ENCODE data around the gene PIGQ. TPM values are rescaled to one million over a fixed set of nuclear protein-coding genes. Genes with fewer than 3 reads are reported as not detected.

The PIGQ gene
- total RNA-seq, 4 donors from 2014 or later = 10.0 to 56.9 (median 30.7) TPM

DNA sequence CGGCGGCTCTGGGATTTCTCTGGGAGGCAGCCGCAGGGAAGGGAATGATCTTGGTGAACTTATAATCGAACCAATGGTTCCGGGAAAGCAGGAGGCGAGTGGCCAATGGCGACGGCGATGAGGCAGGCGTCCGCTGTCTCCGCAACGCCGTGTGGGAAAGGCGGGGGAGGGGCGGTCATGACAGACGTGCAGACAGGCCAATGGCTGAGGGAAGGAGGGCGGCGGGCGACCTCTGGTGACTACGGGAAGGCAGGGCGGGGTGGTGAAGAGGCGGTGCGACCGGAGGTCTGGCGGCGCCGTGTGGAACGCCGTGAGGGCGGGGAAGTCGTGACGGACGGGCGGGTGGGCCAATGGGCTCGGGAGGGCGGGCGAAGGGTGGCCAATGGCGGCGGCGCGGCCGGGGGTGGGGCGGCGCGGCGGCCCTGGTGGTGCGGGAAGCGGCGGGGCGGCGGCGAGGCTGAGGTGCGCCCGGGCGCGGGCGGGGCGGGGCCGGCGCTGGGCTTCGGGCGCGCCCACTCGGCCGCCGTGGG lies 20.0 kb downstream of the PIGQ start, which contains the start of gene RAB40C:
TSS of gene RAB40C (plus strand) at position 409 of the 530 bp plus-strand sequence. CDS start 226 bp downstream, outside the sequence.
- intact Hi-C loops (cut with DNase I; ENCODE audit: low total_unique reads) = no loop called here
- TF ChIP-seq, protein P1, sequence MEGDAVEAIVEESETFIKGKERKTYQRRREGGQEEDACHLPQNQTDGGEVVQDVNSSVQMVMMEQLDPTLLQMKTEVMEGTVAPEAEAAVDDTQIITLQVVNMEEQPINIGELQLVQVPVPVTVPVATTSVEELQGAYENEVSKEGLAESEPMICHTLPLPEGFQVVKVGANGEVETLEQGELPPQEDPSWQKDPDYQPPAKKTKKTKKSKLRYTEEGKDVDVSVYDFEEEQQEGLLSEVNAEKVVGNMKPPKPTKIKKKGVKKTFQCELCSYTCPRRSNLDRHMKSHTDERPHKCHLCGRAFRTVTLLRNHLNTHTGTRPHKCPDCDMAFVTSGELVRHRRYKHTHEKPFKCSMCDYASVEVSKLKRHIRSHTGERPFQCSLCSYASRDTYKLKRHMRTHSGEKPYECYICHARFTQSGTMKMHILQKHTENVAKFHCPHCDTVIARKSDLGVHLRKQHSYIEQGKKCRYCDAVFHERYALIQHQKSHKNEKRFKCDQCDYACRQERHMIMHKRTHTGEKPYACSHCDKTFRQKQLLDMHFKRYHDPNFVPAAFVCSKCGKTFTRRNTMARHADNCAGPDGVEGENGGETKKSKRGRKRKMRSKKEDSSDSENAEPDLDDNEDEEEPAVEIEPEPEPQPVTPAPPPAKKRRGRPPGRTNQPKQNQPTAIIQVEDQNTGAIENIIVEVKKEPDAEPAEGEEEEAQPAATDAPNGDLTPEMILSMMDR (IDR thresholded peaks at IDR 0.05) = peak in 2 of 4 experiments; percentile 9 to 14
- TF ChIP-seq POLR2A (IDR thresholded peaks at IDR 0.05) = no peak
- peaks cover 0 to 21% of the 10 kb centered on the region in 2 donors for H3K4me1 ChIP-seq

DNA sequence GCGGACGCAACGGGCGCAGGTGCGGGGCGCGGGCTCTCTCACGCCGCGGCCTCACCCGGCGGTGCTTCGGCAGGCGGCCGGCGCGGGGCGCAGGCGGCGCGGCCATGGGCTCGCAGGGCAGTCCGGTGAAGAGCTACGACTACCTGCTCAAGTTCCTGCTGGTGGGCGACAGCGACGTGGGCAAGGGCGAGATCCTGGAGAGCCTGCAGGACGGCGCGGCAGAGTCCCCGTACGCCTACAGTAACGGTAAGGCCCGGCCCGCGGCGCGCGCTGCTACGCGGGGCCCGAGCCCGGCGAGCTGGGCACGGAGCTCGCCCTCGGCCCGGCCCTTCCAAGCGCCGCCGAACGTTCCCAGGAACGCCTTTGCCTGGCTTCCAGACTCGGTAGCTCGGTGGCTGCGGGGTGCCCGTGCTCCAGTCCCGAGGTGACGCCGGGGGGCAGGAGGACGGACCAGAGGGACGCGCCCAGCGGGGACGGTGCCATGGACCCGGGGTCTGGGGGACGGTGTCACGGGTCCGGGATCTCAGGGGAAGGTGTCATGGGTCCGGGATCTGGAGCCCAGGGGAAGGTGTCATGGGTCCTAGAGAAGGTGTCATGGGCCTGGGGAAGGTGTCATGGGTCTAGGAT lies 20.5 kb downstream of the PIGQ start:
- intact Hi-C loops (cut with DNase I; ENCODE audit: low total_unique reads) = no loop called here
- peak in 1 of 2 donors; percentile 27 for TF ChIP-seq POLR2A (IDR thresholded peaks at IDR 0.05)
- TF ChIP-seq, protein P1 (IDR thresholded peaks at IDR 0.05) = no peak
- DNase-seq = peak in 1 of 2 donors; percentile 48
- Histone ChIP-seq H3K4me1 (peaks cover 0 to 21% of the 10 kb centered on the region in 2 donors), H3K27ac (peak overlapping the region; percentile 67 to 79), H3K27me3 (no peaks in the 10 kb centered on the region), H3K9me3 (no peaks in the 10 kb centered on the region), H3K36me3 (no peaks in the 10 kb centered on the region), H3K4me3 (peak overlapping the region; percentile 72 to 90)

More for the DNA sequence above, 20.0 kb downstream of the PIGQ start, which contains the start of gene RAB40C:
- Histone ChIP-seq H3K27me3 (no peaks in the 10 kb centered on the region), H3K27ac (peak within 1 kb of the TSS; percentile 97 to 98), H3K36me3 (no peaks in the 10 kb centered on the region), H3K9me3 (no peaks in the 10 kb centered on the region), H3K4me3 (peak within 1 kb of the TSS; percentile 72 to 90)
- peak; percentile 98 to 99 for DNase-seq

DNA sequence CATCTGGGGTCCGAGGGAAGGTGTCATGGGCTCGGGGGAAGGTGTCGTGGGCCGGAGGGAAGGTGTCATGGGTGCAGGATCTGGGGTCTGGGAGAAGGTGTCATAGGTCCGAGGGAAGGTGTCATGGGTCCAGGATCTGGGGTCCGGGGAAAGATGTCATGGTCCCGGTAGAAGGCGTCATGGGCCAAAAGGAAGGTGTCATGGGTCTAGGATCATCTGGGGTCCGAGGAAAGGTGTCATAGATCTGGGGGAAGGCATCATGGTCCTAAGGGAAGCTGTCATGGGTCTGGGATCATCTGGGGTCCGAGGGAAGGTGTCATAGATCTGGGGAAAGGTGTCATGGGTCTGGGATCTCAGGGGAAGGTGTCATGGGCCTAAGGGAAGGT lies 21.0 kb downstream of the PIGQ start:
- Histone ChIP-seq H3K27me3 (no peaks in the 10 kb centered on the region), H3K4me3 (peak overlapping the region; percentile 72 to 90), H3K36me3 (no peaks in the 10 kb centered on the region), H3K9me3 (no peaks in the 10 kb centered on the region), H3K27ac (peak overlapping the region; percentile 67 to 79), H3K4me1 (peaks cover 0 to 21% of the 10 kb centered on the region in 2 donors)
- intact Hi-C loops (cut with DNase I; ENCODE audit: low total_unique reads) = no loop called here
- TF ChIP-seq, protein P1 (IDR thresholded peaks at IDR 0.05) = no peak
- TF ChIP-seq POLR2A (IDR thresholded peaks at IDR 0.05) = no peak
- DNase-seq = no peak

DNA sequence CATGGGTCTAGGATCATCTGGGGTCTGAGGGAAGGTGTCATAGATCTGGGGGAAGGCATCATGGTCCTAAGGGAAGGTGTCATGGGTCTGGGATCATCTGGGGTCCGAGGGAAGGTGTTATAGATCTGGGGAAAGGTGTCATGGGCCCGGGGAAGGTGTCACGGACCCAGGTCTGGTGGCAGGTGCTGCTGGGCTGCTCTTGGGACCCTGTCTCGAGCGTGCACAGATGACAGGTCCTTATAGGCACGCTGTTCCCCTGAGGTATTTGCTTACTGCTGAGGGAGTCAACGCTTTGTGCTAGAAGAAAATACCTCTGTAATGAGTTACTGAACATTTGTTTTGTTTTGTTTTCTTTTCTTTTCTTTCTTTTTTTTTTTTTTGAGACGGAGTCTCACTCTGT lies 21.5 kb downstream of the PIGQ start:
- H3K27me3 ChIP-seq = no peaks in the 10 kb centered on the region
- H3K4me1 ChIP-seq = peaks cover 0 to 21% of the 10 kb centered on the region in 2 donors
- no peak for TF ChIP-seq POLR2A (IDR thresholded peaks at IDR 0.05)
- TF ChIP-seq, protein P1 (IDR thresholded peaks at IDR 0.05) = no peak
- H3K9me3 ChIP-seq = no peaks in the 10 kb centered on the region
- no peak for DNase-seq
- H3K4me3 ChIP-seq = no peak overlapping the region
- H3K36me3 ChIP-seq = no peaks in the 10 kb centered on the region
- no peak overlapping the region for H3K27ac ChIP-seq
- intact Hi-C loops (cut with DNase I; ENCODE audit: low total_unique reads) = no loop called here

DNA sequence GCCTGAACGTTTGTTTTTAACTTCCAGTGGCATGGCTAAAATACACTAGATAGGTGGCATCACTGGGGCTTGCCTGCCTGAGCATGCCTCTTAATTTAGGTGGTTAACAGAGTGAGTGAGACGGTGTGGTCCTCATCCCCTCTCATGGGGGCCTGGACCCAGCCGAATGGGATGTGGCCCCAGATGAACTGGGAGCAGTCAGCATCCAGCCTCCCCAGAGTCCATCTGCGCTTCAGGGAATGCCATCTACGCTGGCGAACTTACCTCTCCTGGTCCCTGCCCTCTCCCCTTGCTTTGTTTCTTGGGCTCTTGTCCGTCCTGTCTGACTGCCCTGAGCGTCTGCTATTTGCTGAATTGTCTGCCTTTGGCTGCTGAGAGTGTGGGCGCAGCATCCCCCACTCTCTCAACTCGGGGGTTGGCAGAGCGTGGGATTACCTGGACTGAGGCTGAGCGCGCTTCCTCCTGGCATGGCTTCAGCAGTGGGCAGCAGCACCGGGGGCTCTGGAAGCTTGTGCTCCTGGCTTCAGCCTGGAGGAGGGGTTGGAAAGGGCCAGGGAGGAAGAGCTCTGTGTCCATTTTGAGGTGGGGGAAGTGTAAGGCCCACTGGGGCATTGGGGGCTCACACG lies 22.2 kb downstream of the PIGQ start:
- Histone ChIP-seq H3K27me3 (no peaks in the 10 kb centered on the region), H3K9me3 (no peaks in the 10 kb centered on the region), H3K4me1 (peaks cover 0 to 20% of the 10 kb centered on the region in 2 donors), H3K4me3 (no peak overlapping the region), H3K27ac (no peak overlapping the region), H3K36me3 (no peaks in the 10 kb centered on the region)
- intact Hi-C loops (cut with DNase I; ENCODE audit: low total_unique reads) = no loop called here
- TF ChIP-seq POLR2A (IDR thresholded peaks at IDR 0.05) = no peak
- TF ChIP-seq, protein P1 (IDR thresholded peaks at IDR 0.05) = no peak
- no peak for DNase-seq
